HEK293T (cell line): ENCODE results near the gene TMEM181.
A peak's percentile ranks its signal among the peaks of the same experiment; 100 is the strongest.

Experiments
- CTCF ChIA-PET: fragments of 350-600 bp; formaldehyde crosslinking; extraction: SDS; loops from one replicate; lab custom pipeline; 2021; ENCODE audit warnings: antibody characterized with exemption, inconsistent platforms; lab: Yijun Ruan, JAX
- POLR2A ChIA-PET: fragments of 350-600 bp; formaldehyde crosslinking; extraction: SDS; loops from one replicate; lab custom pipeline; 2020; ENCODE audit warnings: antibody characterized with exemption, inconsistent platforms; lab: Yijun Ruan, JAX
- DNase-seq: peaks from one replicate; pipeline ENCODE4 v3.0.0; 2012; ENCODE audit warnings: mixed read lengths; ENCODE audit errors: extremely low spot score
- ARNT ChIP-seq: fragments of 450-650 bp; IDR thresholded peaks from 2 replicates; pipeline ENCODE4 v1.6.1; 2017; ENCODE audit warnings: mild to moderate bottlenecking
- BHLHE40 ChIP-seq: fragments of 450-650 bp; IDR thresholded peaks from 2 replicates; pipeline ENCODE4 v1.6.1; 2016; ENCODE audit warnings: mild to moderate bottlenecking, moderate library complexity, borderline replicate concordance
- CTBP1 ChIP-seq: fragments of 450-650 bp; IDR thresholded peaks from 2 replicates; pipeline ENCODE4 v1.6.1; 2016; ENCODE audit warnings: borderline replicate concordance
- ELF4 ChIP-seq: fragments of 450-650 bp; IDR thresholded peaks from 2 replicates; pipeline ENCODE4 v1.6.1; 2017; ENCODE audit warnings: antibody characterized with exemption
- FOXA1 ChIP-seq: fragments of 450-650 bp; IDR thresholded peaks from 2 replicates; pipeline ENCODE4 v1.6.1; 2016; ENCODE audit warnings: mild to moderate bottlenecking
- FOXK2 ChIP-seq: fragments of 450-650 bp; IDR thresholded peaks from 2 replicates; pipeline ENCODE4 v1.6.1; 2016; ENCODE audit warnings: mild to moderate bottlenecking
- FOXM1 ChIP-seq: fragments of 450-650 bp; IDR thresholded peaks from 2 replicates; pipeline ENCODE4 v1.6.1; 2017; ENCODE audit warnings: mild to moderate bottlenecking, borderline replicate concordance
- HDGF ChIP-seq: fragments of 450-650 bp; IDR thresholded peaks from 2 replicates; pipeline ENCODE4 v1.6.1; 2017; ENCODE audit warnings: antibody characterized with exemption, borderline replicate concordance
- L3MBTL2 ChIP-seq: fragments of 450-650 bp; conservative IDR thresholded peaks from 2 replicates; pipeline ENCODE4 v1.6.1; 2016; ENCODE audit warnings: mild to moderate bottlenecking
- LEF1 ChIP-seq: fragments of 450-650 bp; IDR thresholded peaks from 2 replicates; pipeline ENCODE4 v1.6.1; 2017; ENCODE audit warnings: mild to moderate bottlenecking, borderline replicate concordance
- NFRKB ChIP-seq: fragments of 450-650 bp; IDR thresholded peaks from 2 replicates; pipeline ENCODE4 v1.6.1; 2016; ENCODE audit warnings: mild to moderate bottlenecking, moderate library complexity
- SP1 ChIP-seq: fragments of 450-650 bp; IDR thresholded peaks from 2 replicates; pipeline ENCODE4 v1.6.1; 2017
- SUZ12 ChIP-seq: fragments of 450-650 bp; IDR thresholded peaks from 2 replicates; pipeline ENCODE4 v1.6.1; 2016; ENCODE audit warnings: mild to moderate bottlenecking
- TARDBP ChIP-seq: fragments of 450-650 bp; IDR thresholded peaks from 2 replicates; pipeline ENCODE4 v1.6.1; 2016
- ZNF384 ChIP-seq: fragments of 450-650 bp; IDR thresholded peaks from 2 replicates; pipeline ENCODE4 v1.6.1; 2016
- TF ChIP-seq, protein P1 (sequence below): fragments of 450-650 bp; IDR thresholded peaks from 2 replicates; pipeline ENCODE4 v1.6.1; 2016

Gene TMEM181

GRCh38 chr6:158536084-158536890 is 23.6 kb upstream of the TMEM181 start:
- no peak; the same call in 1 of the 2 replicates for TF ChIP-seq CTBP1
- 0 out of 2 replicates have a peak, but pooled peaks have one; percentile 12 for TF ChIP-seq LEF1
- ChIA-PET CTCF (interaction anchor here (0.5 to 1.3 kb wide), 4 partner anchors 16 to 322 kb away, joined by 4 to 8 read pairs (median 4); no protein-coding TSS in a partner anchor), POLR2A (interaction anchor here (0.9 kb wide), 1 partner anchor 158 kb away, joined by 3 read pairs; no protein-coding TSS in a partner anchor)
- peak; percentile 85 for DNase-seq

DNA sequence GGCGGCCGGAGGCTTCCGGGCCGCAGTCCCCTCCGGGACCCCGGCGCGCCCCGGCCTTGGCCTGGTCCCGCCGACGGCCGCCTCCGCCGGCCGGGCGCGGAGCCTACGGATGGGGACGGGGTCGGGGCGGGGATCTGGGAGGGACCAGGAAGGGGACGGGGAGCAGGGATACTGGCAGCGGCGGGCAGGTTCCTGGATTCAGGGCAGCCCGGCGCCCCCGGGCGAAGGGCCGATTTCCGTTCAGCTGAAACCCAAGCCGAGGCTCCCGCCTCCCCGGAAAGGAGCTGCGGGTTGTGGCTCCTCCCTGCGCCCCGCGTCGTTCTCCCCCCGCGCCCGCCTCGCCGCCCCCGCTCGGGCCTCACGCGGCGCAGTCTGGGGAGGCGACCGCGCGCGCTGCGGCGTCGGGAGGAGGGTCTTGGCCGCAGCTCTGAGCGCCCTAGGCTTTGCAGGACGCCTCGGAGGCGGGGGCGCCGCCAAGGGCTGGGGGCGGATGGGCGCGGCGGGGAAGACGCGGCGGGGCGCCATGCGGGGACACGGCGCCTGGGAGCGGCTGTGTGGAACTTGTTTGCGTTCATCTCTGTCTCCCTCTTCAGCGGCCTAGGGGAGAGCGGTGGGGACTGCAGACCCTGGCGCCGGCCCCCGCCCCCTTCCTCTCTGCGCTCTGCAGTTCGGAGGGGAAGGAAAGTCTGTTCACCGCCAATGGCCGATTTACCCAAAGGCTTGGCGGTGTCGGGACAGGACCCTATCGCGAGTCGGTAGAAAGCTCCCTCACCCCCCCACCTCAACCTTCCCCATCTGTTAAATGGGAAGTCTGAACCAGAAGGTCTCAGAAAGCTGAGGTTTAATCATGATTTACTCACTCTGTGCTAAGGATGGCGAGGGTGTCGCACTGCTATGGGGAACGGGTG is 22.7 kb upstream of the TMEM181 start:
- POLR2A ChIA-PET: interaction anchor here (0.9 kb wide), 1 partner anchor 159 kb away, joined by 3 read pairs; no protein-coding TSS in a partner anchor
- peak; percentile 62; the same call in 1 of the 2 replicates for TF ChIP-seq FOXM1
- TF ChIP-seq L3MBTL2: no peak
- no peak for TF ChIP-seq HDGF
- CTCF ChIA-PET: interaction anchor here (0.9 to 1.3 kb wide), 2 partner anchors 16 to 19 kb away, joined by 4 read pairs; no protein-coding TSS in a partner anchor
- peak; percentile 51 for DNase-seq

DNA sequence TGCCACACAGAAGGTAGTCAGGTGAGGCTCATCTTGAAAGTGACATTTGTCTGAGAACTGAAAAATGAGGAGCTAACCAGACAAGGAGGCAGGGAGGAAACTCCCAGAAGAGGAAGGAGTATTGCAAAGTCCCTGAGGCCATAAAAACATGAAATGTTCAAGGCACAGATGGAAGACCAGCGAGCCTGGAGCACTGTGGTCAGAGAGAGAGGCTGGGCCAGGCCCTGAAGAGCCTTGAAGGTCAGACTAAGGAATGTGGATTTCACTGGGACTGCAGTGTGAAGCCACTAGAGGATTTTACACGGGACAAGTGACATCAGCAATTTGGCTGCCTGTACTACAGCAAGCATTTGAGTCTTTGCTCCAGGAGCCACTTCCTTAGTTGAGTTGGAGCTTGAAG is 21.1 kb upstream of the TMEM181 start:
- CTCF ChIA-PET: interaction anchor here (1.2 kb wide), 1 partner anchor 13 kb away, joined by 3 read pairs; no protein-coding TSS in a partner anchor
- no peak for TF ChIP-seq LEF1
- TF ChIP-seq, protein P1, sequence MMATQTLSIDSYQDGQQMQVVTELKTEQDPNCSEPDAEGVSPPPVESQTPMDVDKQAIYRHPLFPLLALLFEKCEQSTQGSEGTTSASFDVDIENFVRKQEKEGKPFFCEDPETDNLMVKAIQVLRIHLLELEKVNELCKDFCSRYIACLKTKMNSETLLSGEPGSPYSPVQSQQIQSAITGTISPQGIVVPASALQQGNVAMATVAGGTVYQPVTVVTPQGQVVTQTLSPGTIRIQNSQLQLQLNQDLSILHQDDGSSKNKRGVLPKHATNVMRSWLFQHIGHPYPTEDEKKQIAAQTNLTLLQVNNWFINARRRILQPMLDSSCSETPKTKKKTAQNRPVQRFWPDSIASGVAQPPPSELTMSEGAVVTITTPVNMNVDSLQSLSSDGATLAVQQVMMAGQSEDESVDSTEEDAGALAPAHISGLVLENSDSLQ: no peak
- no peak for TF ChIP-seq TARDBP
- no peak for TF ChIP-seq CTBP1
- no peak for TF ChIP-seq L3MBTL2
- no peak for TF ChIP-seq FOXA1
- no peak for TF ChIP-seq SP1
- no peak for DNase-seq
- POLR2A ChIA-PET: interaction anchor here (1.4 kb wide), 1 partner anchor 20 kb away, joined by 5 read pairs; no protein-coding TSS in a partner anchor

GRCh38 chr6:158539413-158539812 is 20.5 kb upstream of the TMEM181 start:
- TF ChIP-seq FOXA1: no peak
- TF ChIP-seq L3MBTL2: no peak
- no peak for TF ChIP-seq LEF1
- no peak for TF ChIP-seq BHLHE40
- TF ChIP-seq ARNT: no peak
- TF ChIP-seq SUZ12: no peak
- TF ChIP-seq FOXM1: no peak
- TF ChIP-seq, protein P1: no peak
- TF ChIP-seq SP1: no peak
- TF ChIP-seq ZNF384: no peak
- no peak for TF ChIP-seq HDGF
- no peak for TF ChIP-seq NFRKB
- TF ChIP-seq FOXK2: no peak
- no peak for TF ChIP-seq CTBP1
- TF ChIP-seq ELF4: no peak
- TF ChIP-seq TARDBP: no peak
- POLR2A ChIA-PET: interaction anchor here (1.4 kb wide), 1 partner anchor 20 kb away, joined by 5 read pairs; no protein-coding TSS in a partner anchor
- CTCF ChIA-PET: interaction anchor here (0.6 to 1.2 kb wide), 2 partner anchors 13 to 14 kb away, joined by 3 to 10 read pairs; no protein-coding TSS in a partner anchor
- DNase-seq: no peak

- no peak for TF ChIP-seq ARNT
- no peak for TF ChIP-seq BHLHE40
- TF ChIP-seq ELF4: no peak
- TF ChIP-seq NFRKB: no peak
- TF ChIP-seq HDGF: no peak
- TF ChIP-seq LEF1: no peak
- TF ChIP-seq FOXK2: no peak
- no peak for TF ChIP-seq FOXA1
- TF ChIP-seq FOXM1: no peak
- TF ChIP-seq CTBP1: no peak
- no peak for TF ChIP-seq SP1
- TF ChIP-seq L3MBTL2: no peak
- TF ChIP-seq TARDBP: no peak
- TF ChIP-seq SUZ12: no peak
- POLR2A ChIA-PET: interaction anchor here (1.4 kb wide), 1 partner anchor 19 kb away, joined by 5 read pairs; no protein-coding TSS in a partner anchor
- no peak for DNase-seq
- CTCF ChIA-PET: interaction anchor here (0.6 kb wide), 1 partner anchor 13 kb away, joined by 10 read pairs; no protein-coding TSS in a partner anchor
Measured at GRCh38 chr6:158539881-158540280, 20.0 kb upstream of the TMEM181 start.

- ChIA-PET CTCF (no interaction called here), POLR2A (no interaction called here)
- TF ChIP-seq SUZ12: no peak
- no peak for TF ChIP-seq FOXM1
- TF ChIP-seq HDGF: no peak
- DNase-seq: no peak
Measured at GRCh38 chr6:158543606-158544185, 16.2 kb upstream of the TMEM181 start.
